Measurements from ENCODE around the gene PHF3.

Gene PHF3

GRCh38 chr6:63635588-63636517 is at the start of gene PHF3:
PHF3 (plus strand) TSS chr6:63635802; CDS start chr6:63646552, 10,750 bp downstream.
- peak; percentile 96 for DNase-seq

GRCh38 chr6:63589952-63590411 is 45.6 kb upstream of the PHF3 start:
- no peak for DNase-seq

- DNase-seq = no peak
Measured at GRCh38 chr6:63592886-63593285, 42.7 kb upstream of the PHF3 start.

- no peak for DNase-seq
Measured at GRCh38 chr6:63597141-63598048, 38.2 kb upstream of the PHF3 start.

GRCh38 chr6:63598049-63599036 is 37.3 kb upstream of the PHF3 start:
- DNase-seq = peak; percentile 86

GRCh38 chr6:63599243-63599642 is 36.4 kb upstream of the PHF3 start:
- no peak for DNase-seq

GRCh38 chr6:63600136-63600535 is 35.5 kb upstream of the PHF3 start:
- no peak for DNase-seq

- DNase-seq = no peak
Measured at GRCh38 chr6:63609231-63609630, 26.4 kb upstream of the PHF3 start.

- DNase-seq = no peak
Measured at GRCh38 chr6:63610944-63611343, 24.7 kb upstream of the PHF3 start.

- no peak for DNase-seq
Measured at GRCh38 chr6:63611560-63611959, 24.0 kb upstream of the PHF3 start.

- no peak for DNase-seq
Measured at GRCh38 chr6:63615590-63615989, 20.0 kb upstream of the PHF3 start.

GRCh38 chr6:63624091-63624490 is 11.5 kb upstream of the PHF3 start:
- no peak for DNase-seq

- no peak for DNase-seq
Measured at GRCh38 chr6:63630466-63630865, 5.1 kb upstream of the PHF3 start.

- peak; percentile 23 for DNase-seq
Measured at GRCh38 chr6:63634630-63635029, 972 bp upstream of the PHF3 start.

GRCh38 chr6:63635215-63635587 is 401 bp upstream of the PHF3 start:
- no peak for DNase-seq

GRCh38 chr6:63636518-63637021 is 968 bp downstream of the PHF3 start:
- DNase-seq = peak; percentile 80

- DNase-seq = no peak
Measured at GRCh38 chr6:63637865-63638445, 2.4 kb downstream of the PHF3 start.

- no peak for DNase-seq
Measured at GRCh38 chr6:63640062-63640461, 4.5 kb downstream of the PHF3 start.

- DNase-seq = peak; percentile 44
Measured at GRCh38 chr6:63643862-63644261, 8.3 kb downstream of the PHF3 start.

GRCh38 chr6:63644668-63645326 is 9.2 kb downstream of the PHF3 start:
- DNase-seq = no peak

- DNase-seq = peak; percentile 10
Measured at GRCh38 chr6:63649269-63649668, 13.7 kb downstream of the PHF3 start.

All from hematopoietic multipotent progenitor cell treated with erythropoietin and hydrocortisone succinate and interleukin-3 and kit ligand, for 6 days (in vitro differentiated cells).